Central memory CD8-positive, alpha-beta T cell (primary cell): Measurements from ENCODE around the gene ESYT2.

Source experiments
- ATAC-seq: fragments of 150-1000 bp; cut with Tn5 transposase; replicated peaks from 2 replicates; pipeline ENCODE4 v1.10.0; 2022; ENCODE audit warnings: mild to moderate bottlenecking, moderate FRiP score, moderate number of reproducible peaks; ENCODE audit not compliant: poor library complexity, severe bottlenecking; ENCODE audit errors: extremely low read depth
- DNase-seq, 2 donors: peaks; one replicate each; pipeline ENCODE4 v3.0.0; 2021; ENCODE audit warnings: low spot score in 2 of 2
- H3K27ac Mint-ChIP-seq: one replicate; pipeline ENCODE4 v1.8.0; 2022; ENCODE audit warnings: low read depth, mild to moderate bottlenecking, moderate library complexity, mixed read lengths
- H3K27me3 Mint-ChIP-seq: one replicate; pipeline ENCODE4 v1.8.0; 2022; ENCODE audit warnings: mixed read lengths
- H3K36me3 Mint-ChIP-seq: one replicate; pipeline ENCODE4 v1.8.0; 2022; ENCODE audit warnings: mild to moderate bottlenecking, moderate library complexity, mixed read lengths; ENCODE audit not compliant: insufficient read depth
- H3K4me1 Mint-ChIP-seq: one replicate; pipeline ENCODE4 v1.8.0; 2022; ENCODE audit warnings: mixed read lengths
- H3K4me3 Mint-ChIP-seq: one replicate; pipeline ENCODE4 v1.8.0; 2022; ENCODE audit warnings: mild to moderate bottlenecking, moderate library complexity, mixed read lengths
- H3K9me3 Mint-ChIP-seq: one replicate; pipeline ENCODE4 v1.8.0; 2022; ENCODE audit warnings: mixed read lengths

ESYT2 gene

DNA sequence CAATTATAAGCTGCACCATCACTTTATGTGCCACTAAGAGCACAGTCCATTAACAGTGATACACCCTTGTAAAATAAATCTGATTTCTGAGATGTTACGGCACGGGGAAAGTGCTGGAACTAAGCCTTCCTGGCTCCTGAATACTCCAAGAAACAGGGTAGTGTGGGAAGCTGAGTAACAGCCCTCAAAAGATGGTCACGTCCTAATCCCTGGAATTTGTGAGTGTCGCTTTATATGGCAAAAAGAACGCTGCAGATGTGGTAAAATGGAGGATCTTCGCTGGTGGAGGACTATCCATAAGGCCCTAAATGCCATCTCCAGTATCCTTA lies 13.5 kb downstream of the ESYT2 start:
- Mint-ChIP-seq H3K9me3 (no peaks in the 10 kb centered on the region), H3K36me3 (peaks cover 21% of the 10 kb centered on the region), H3K4me3 (peak overlapping the region; percentile 66), H3K27ac (peak overlapping the region; percentile 93), H3K27me3 (no peaks in the 10 kb centered on the region), H3K4me1 (peaks cover 89% of the 10 kb centered on the region)
- no peak for DNase-seq
- no peak for ATAC-seq

DNA sequence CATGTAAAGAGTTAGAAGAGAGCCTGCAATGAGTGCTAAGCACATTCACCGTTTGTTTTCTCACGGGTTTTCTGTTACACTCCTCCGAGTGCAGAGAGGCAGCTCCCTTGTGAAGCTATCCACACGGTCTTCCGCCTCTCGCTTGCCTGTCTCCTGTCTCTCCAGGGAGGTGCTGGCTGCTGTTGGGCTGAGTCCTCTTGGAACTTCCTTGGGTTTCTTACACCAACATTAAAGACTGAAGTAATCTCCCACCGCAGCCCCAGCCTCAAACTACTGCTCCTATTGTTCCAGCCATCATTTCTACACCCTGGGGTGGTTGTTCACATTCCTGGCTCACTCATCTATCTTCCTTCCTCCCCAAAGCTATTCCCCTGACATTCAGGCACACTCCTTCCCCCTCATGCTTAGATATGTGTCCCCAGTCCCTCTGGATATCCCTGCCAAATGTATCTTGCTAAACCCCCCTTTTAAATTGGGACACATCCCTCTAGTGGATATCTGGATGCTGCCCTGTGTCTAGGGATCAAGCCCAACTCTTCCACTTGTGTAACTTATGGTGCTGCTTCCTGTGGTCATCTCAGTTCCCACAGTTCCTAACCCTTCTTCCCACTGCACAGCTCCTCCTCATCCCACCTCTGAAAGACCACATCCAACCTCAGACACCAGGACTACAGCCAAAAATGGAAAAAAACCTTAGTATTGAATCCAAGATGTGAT lies 14.1 kb downstream of the ESYT2 start:
- peak overlapping the region; percentile 66 for H3K4me3 Mint-ChIP-seq
- H3K27ac Mint-ChIP-seq: peak overlapping the region; percentile 93
- H3K4me1 Mint-ChIP-seq: peaks cover 93% of the 10 kb centered on the region
- H3K27me3 Mint-ChIP-seq: no peaks in the 10 kb centered on the region
- ATAC-seq (no peak), DNase-seq (no peak)
- no peaks in the 10 kb centered on the region for H3K9me3 Mint-ChIP-seq
- H3K36me3 Mint-ChIP-seq: peaks cover 21% of the 10 kb centered on the region

DNA sequence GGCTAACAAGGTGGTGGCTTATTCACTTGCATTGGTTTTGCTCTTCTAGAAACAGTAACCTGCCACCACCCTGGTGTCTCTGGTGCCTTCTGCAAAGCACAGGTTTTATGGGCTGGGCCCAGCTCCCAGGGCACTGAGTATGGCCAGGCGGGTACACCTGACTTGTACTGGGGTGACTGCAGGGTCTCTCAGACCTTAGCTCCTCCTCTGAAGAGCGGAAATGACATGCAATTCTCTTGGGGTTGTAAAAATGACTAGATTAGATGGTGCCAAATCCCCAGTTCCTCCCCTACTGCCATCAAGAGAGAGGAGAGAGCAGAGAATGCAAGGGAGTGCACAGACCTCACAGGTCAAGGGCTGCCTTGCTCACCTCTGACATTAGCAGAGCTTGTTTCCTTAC lies 14.7 kb downstream of the ESYT2 start:
- Mint-ChIP-seq H3K9me3 (no peaks in the 10 kb centered on the region), H3K27ac (peak overlapping the region; percentile 93), H3K4me1 (peaks cover 96% of the 10 kb centered on the region), H3K4me3 (peak overlapping the region; percentile 66), H3K27me3 (no peaks in the 10 kb centered on the region), H3K36me3 (peaks cover 24% of the 10 kb centered on the region)
- ATAC-seq (no peak), DNase-seq (peak in 1 of 2 donors; percentile 23)

DNA sequence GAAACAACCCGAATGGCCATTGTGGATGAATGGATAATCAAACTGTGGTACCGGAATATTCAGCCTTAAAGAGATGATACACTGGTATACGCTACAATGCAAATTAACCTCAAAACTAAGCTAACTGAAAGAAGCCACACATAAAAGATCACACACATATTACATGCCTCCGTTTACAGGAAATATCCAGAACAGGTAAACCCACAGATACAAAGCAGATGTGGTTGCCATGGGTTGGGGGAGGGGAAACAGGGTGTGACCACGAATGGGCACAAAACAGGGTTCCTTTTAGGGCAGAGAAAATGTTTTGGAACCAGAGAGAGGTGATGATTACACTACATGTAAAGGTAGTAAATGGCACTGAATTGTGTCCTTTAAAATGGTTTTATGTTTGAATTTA lies 16.6 kb downstream of the ESYT2 start:
- ATAC-seq (peak; percentile 48), DNase-seq (peak in 1 of 2 donors; percentile 27)

DNA sequence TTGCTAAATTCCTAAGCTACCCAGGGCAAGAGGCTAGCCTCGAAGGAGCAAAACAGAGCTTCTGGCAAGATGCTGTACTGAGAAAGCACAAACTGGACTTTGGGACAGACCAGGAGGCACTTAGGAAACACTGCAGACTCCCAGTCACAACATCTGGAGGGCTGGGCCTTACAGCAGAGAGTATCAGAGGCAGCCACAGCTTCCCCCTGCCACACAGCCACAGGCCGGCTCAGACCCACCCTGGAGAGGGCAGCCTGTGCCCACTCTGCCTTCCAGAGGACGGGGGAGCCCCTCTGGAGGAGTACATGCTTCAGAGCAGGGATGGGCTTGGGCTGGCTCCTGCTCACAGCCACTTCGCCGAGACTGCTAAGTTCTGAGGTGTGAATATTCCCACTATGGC lies 17.4 kb downstream of the ESYT2 start:
- Mint-ChIP-seq H3K27me3 (no peaks in the 10 kb centered on the region), H3K27ac (peak overlapping the region; percentile 93), H3K4me1 (peaks cover 72% of the 10 kb centered on the region), H3K4me3 (peak overlapping the region; percentile 46), H3K9me3 (no peaks in the 10 kb centered on the region), H3K36me3 (peaks cover 35% of the 10 kb centered on the region)
- no peak for DNase-seq
- no peak for ATAC-seq

More for the DNA sequence above, 16.6 kb downstream of the ESYT2 start:
- Mint-ChIP-seq H3K27me3 (no peaks in the 10 kb centered on the region), H3K36me3 (peaks cover 31% of the 10 kb centered on the region), H3K4me3 (peak overlapping the region; percentile 46), H3K4me1 (peaks cover 80% of the 10 kb centered on the region), H3K27ac (peak overlapping the region; percentile 93), H3K9me3 (no peaks in the 10 kb centered on the region)

DNA sequence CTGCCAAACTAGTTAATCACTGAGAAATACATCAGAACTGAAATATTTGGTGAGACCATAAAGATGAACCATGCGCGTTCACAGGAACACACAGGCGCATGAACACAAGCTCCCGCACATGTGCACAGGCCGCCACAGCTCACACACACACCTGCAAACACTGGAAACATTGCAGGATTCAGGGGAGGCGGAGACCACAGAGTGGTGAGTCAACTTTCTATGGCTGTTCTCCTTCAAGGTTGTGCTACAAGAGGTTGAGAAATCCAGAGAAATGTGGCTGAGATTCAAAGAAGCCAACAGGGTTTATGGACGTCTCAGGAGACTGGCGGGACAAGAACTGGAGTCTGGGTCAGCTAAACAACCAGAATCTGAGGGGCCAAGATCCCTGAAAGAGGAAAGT lies 17.8 kb downstream of the ESYT2 start:
- no peaks in the 10 kb centered on the region for H3K27me3 Mint-ChIP-seq
- peak overlapping the region; percentile 46 for H3K4me3 Mint-ChIP-seq
- no peak overlapping the region for H3K27ac Mint-ChIP-seq
- H3K36me3 Mint-ChIP-seq: peaks cover 35% of the 10 kb centered on the region
- ATAC-seq (no peak), DNase-seq (no peak)
- no peaks in the 10 kb centered on the region for H3K9me3 Mint-ChIP-seq
- H3K4me1 Mint-ChIP-seq: peaks cover 68% of the 10 kb centered on the region

DNA sequence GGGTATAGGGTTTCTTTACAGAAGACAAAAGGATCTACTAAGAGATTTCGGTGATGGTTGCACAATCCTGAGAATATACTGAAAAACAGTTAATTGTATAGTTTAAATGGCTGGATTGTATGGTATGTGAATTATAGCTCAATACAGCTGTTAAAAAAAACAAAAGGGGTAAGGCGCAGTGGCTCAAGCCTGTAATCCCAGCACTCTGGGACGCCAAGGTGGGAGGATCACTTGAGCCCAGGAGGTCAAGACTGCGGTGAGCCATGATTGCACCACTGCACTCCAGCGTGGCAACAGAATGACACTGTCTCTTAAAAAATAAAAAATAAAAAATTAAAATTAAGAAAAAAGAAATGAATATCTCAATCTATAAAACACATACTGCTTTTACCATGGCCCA lies 18.5 kb downstream of the ESYT2 start:
- Mint-ChIP-seq H3K4me1 (peaks cover 62% of the 10 kb centered on the region), H3K27ac (peak overlapping the region; percentile 26), H3K4me3 (no peak overlapping the region), H3K27me3 (no peaks in the 10 kb centered on the region), H3K9me3 (no peaks in the 10 kb centered on the region), H3K36me3 (peaks cover 33% of the 10 kb centered on the region)
- DNase-seq (no peak), ATAC-seq (no peak)

DNA sequence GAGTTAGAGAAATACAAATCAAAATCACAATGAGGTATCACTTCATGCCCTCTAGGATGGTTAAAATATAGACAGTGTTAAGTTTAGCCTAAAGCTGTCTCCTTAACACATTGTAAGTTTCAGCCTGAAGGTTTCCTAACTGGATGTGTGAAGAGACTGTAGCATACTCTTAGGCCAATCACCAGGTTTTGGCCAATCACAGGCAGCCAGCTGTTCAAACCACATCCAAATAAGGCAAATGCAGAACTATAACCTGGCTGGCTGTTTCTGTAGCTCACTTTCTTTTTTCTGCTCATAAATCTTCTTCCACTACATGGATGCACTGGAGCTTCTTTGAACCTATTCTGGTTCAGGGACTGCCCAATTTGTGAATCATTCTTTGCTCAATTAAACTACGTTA lies 19.7 kb downstream of the ESYT2 start:
- Mint-ChIP-seq H3K27me3 (no peaks in the 10 kb centered on the region), H3K36me3 (peaks cover 36% of the 10 kb centered on the region), H3K9me3 (peaks cover under 1% of the 10 kb centered on the region), H3K4me1 (peaks cover 62% of the 10 kb centered on the region), H3K27ac (no peak overlapping the region), H3K4me3 (no peak overlapping the region)
- DNase-seq (no peak), ATAC-seq (no peak)

DNA sequence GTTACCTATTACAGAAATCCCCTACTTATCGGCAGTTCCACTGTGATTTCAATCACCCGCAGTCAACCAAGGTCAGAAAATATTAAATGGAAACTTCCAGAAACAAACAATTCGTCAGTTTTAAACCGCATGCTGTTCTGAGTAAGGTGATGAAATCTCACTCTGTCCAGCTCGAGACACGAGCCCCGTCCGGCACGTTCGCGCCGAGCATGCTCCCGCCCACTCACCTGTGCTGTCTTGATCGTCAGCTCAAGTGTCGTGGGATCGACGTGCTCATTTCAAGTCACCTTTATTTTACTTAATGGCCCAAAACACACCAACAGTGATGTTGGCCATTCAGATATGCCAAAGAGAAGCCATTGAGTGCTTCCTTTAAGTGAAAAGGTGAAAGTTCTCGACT lies 21.2 kb downstream of the ESYT2 start:
- H3K4me1 Mint-ChIP-seq: peaks cover 57% of the 10 kb centered on the region
- no peak for ATAC-seq
- no peaks in the 10 kb centered on the region for H3K27me3 Mint-ChIP-seq
- H3K4me3 Mint-ChIP-seq: no peak overlapping the region
- H3K36me3 Mint-ChIP-seq: peaks cover 40% of the 10 kb centered on the region
- no peak for DNase-seq
- no peak overlapping the region for H3K27ac Mint-ChIP-seq
- H3K9me3 Mint-ChIP-seq: peaks cover 6% of the 10 kb centered on the region

DNA sequence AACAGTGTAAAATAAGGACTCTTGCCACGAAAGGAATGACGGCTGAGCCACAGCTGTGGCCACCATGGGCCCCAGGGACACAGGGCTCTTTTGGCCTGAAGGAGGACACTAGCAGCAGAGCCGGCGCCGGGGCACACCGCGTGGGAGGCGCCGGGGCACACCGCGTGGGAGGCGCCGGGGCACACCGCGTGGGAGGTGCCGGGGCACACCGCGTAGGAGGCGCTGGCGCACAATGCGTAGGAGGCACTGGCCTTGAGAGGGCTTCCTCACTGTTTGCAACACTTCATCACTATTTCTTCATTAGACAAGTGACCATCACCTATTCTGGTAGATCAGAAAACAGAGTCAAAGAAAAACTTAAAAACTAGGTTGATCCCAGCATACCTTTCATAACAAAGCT lies 23.4 kb downstream of the ESYT2 start:
- no peak for DNase-seq
- peaks cover 6% of the 10 kb centered on the region for H3K9me3 Mint-ChIP-seq
- H3K4me3 Mint-ChIP-seq: no peak overlapping the region
- H3K36me3 Mint-ChIP-seq: peaks cover 44% of the 10 kb centered on the region
- no peak for ATAC-seq
- no peak overlapping the region for H3K27ac Mint-ChIP-seq
- H3K4me1 Mint-ChIP-seq: peaks cover 35% of the 10 kb centered on the region
- H3K27me3 Mint-ChIP-seq: no peaks in the 10 kb centered on the region

DNA sequence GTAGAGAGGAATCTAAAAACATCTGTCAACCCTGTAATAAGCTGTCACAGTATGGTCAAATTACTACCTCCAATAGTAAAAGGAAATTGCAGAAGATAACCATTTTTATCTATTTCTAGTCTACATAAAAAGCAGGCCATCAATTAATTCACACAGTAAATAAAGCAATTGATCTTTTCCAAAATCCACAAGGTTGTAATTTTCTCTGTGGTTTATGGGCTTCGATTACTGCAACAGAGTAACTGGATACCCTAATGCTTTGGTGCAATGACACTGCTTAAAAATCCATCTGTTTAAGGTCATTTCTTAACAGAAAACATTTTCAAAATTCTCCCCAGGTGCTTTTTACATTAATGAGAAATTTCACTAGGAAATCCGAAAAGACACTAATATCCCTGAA lies 23.9 kb downstream of the ESYT2 start:
- DNase-seq (no peak), ATAC-seq (no peak)
- peaks cover 46% of the 10 kb centered on the region for H3K36me3 Mint-ChIP-seq
- no peak overlapping the region for H3K4me3 Mint-ChIP-seq
- no peaks in the 10 kb centered on the region for H3K27me3 Mint-ChIP-seq
- H3K4me1 Mint-ChIP-seq: peaks cover 30% of the 10 kb centered on the region
- H3K9me3 Mint-ChIP-seq: peaks cover 6% of the 10 kb centered on the region
- peak overlapping the region; percentile 91 for H3K27ac Mint-ChIP-seq

DNA sequence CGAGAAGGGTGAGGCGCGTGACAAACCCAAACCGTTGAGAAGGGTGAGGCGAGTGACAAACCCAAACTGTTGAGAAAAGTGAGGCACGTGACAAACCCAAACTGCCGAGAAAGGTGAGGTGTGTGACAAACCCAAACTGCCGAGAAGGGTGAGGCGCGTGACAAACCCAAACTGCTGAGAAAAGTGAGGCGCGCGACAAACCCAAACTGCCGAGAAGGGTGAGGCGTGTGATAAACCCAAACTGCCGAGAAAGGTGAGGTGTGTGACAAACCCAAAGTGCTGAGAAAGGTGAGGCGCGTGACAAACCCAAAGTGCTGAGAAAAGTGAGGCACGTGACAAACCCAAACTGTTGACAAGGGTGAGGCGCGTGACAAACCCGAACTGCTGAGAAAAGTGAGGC lies 25.0 kb downstream of the ESYT2 start:
- no peaks in the 10 kb centered on the region for H3K27me3 Mint-ChIP-seq
- H3K4me3 Mint-ChIP-seq: peak overlapping the region; percentile 65
- H3K36me3 Mint-ChIP-seq: peaks cover 47% of the 10 kb centered on the region
- peak in 1 of 2 donors; percentile 58 for DNase-seq
- H3K9me3 Mint-ChIP-seq: peaks cover 6% of the 10 kb centered on the region
- peaks cover 19% of the 10 kb centered on the region for H3K4me1 Mint-ChIP-seq
- peak overlapping the region; percentile 91 for H3K27ac Mint-ChIP-seq
- ATAC-seq: peak; percentile 52

DNA sequence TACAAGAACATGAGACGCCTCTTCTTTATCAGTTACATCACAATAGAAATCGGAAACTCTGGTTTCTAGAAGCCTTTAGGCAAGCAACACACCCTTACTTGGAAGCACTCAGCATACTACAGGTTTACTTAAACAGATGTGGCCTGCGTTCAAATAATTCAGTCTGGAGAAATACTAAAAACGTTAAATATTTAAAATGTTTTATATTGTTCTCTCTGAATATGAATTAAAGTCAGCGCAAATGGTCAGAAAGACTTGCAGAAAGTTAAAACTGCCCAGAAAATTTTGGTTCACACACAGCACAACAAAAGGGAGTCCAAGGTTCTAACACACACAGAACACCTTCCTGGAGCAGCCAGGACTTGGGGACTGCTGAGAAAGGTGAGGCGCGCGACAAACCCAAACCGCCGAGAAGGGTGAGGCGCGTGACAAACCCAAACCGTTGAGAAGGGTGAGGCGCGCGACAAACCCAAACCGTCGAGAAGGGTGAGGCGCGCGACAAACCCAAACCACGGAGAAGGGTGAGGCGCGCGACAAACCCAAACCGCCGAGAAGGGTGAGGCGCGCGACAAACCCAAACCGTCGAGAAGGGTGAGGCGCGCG lies 25.8 kb downstream of the ESYT2 start:
- peak overlapping the region; percentile 87 for H3K27ac Mint-ChIP-seq
- H3K9me3 Mint-ChIP-seq: peaks cover 6% of the 10 kb centered on the region
- H3K4me1 Mint-ChIP-seq: peaks cover 18% of the 10 kb centered on the region
- no peak for DNase-seq
- peaks cover 43% of the 10 kb centered on the region for H3K36me3 Mint-ChIP-seq
- peak; percentile 55 for ATAC-seq
- H3K4me3 Mint-ChIP-seq: peak overlapping the region; percentile 27
- no peaks in the 10 kb centered on the region for H3K27me3 Mint-ChIP-seq
